GM12892 (cell line): Measurements from ENCODE around the gene IRX5.

ENCODE experiments used
- POLR2A ChIP-seq: IDR thresholded peaks from 2 replicates; pipeline ENCODE4 v1.6.1; 2011; ENCODE audit warnings: low read depth, low read length, control low read depth
- POLR2AphosphoS5 ChIP-seq: IDR thresholded peaks from 2 replicates; pipeline ENCODE4 v1.6.1; 2011; ENCODE audit warnings: low read depth, low read length, control low read depth
- TAF1 ChIP-seq: IDR thresholded peaks from 2 replicates; pipeline ENCODE4 v1.6.1; 2011; ENCODE audit warnings: low read depth, mild to moderate bottlenecking, control low read depth, low read length, borderline replicate concordance

GRCh38 chr16:54931120-54932014 lies 702 bp downstream of the IRX5 start:
- TF ChIP-seq POLR2AphosphoS5 (no peak), POLR2A (no peak), TAF1 (no peak)
